Measurements from ENCODE around the gene DERA. TPM values are rescaled to one million over a fixed set of nuclear protein-coding genes. Genes with fewer than 3 reads are reported as not detected.
A peak's percentile ranks its signal among the peaks of the same experiment; 100 is the strongest.

The DERA gene
- total RNA-seq: 21.4 TPM

DNA sequence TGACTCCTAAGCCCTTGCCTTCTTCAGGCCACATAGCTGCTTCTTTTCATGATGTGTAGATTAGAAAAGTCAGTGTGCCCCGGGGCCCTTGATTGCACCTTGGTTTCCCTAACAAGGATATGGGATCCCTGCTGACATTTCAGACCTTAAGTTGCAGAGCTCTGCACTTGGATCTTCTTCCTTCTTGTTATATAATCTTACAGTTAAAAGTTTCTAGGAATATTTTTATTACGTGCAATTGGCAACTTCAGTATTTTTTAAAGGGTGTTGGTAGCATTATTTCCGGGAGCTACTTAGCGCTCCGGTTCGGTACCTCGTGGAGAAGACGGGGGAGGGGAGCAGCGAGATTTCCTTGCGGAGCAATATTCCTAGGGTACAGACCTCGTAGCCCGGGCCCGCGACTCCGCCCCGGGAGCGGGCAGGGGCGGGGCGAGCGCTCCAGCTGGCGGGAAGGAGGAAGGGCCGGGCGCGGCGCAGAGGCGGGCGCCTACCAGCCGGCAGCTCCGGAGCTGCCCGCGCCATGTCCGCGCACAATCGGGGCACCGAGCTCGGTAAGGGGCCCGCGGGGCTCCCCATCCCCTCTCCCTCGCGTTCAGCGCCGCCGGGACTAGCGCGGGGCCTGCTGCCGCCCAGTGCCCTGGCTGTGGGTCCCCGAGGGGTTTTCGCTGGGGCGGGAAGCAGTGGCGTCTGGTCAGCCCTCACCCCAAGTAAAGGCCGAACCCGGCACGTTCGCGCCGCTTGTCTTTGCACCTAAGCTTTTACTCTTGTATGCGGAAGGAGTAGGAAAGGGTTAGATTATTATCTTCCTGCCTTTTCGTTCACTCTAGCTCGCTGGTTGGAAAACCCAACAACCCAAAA lies at the start of gene DERA:
Gene DERA, plus strand, starts transcription at position 469 of the 858 bp plus-strand sequence. Its CDS starts 52 bp downstream, at position 521.
- no peaks in the 10 kb centered on the region for H3K27me3 ChIP-seq
- intact Hi-C loops (cut with DNase I): no loop called here
- TF ChIP-seq POLR2AphosphoS5 (IDR thresholded peaks at IDR 0.05; ENCODE audit: insufficient read depth in 1 of 2, low read depth in 1 of 2) (peak; percentile 4 to 85), POLR2A (IDR thresholded peaks at IDR 0.05) (peak in 1 of 2 donors; percentile 85)
- TF ChIP-seq, protein P1, sequence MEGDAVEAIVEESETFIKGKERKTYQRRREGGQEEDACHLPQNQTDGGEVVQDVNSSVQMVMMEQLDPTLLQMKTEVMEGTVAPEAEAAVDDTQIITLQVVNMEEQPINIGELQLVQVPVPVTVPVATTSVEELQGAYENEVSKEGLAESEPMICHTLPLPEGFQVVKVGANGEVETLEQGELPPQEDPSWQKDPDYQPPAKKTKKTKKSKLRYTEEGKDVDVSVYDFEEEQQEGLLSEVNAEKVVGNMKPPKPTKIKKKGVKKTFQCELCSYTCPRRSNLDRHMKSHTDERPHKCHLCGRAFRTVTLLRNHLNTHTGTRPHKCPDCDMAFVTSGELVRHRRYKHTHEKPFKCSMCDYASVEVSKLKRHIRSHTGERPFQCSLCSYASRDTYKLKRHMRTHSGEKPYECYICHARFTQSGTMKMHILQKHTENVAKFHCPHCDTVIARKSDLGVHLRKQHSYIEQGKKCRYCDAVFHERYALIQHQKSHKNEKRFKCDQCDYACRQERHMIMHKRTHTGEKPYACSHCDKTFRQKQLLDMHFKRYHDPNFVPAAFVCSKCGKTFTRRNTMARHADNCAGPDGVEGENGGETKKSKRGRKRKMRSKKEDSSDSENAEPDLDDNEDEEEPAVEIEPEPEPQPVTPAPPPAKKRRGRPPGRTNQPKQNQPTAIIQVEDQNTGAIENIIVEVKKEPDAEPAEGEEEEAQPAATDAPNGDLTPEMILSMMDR (IDR thresholded peaks at IDR 0.05): peak in 2 of 3 experiments; percentile 10 to 12
- H3K9me3 ChIP-seq: no peaks in the 10 kb centered on the region
- DNase-seq (ENCODE audit: extremely low spot score in 2 of 2): no peak
- H3K36me3 ChIP-seq: peaks cover 0 to 7% of the 10 kb centered on the region in 2 donors
- peaks cover 8% of the 10 kb centered on the region for H3K4me1 ChIP-seq
- peak within 1 kb of the TSS; percentile 51 to 80 for H3K4me3 ChIP-seq
- H3K27ac ChIP-seq: peak within 1 kb of the TSS; percentile 92

DNA sequence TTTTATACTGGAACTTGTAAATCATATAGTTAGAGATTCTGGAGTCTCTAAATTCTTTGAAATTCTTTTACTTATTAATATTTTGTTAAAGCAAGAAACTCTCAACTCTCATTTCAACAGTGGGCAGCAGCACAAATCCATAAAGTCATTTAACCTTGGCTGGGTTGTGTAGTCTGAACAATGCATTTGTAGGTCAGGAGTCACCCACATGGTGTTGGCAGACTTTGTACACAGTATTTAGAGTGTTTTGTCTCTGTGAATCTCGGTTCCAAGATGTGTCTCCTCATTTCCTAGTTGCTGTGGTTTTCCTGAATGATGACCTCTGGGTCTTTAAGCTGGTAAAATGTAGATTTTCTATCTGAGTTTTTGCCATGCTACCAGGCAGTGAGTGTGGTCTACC lies 49.7 kb upstream of the DERA start:
- no peak overlapping the region for H3K27ac ChIP-seq
- TF ChIP-seq POLR2A (IDR thresholded peaks at IDR 0.05) (no peak), POLR2AphosphoS5 (IDR thresholded peaks at IDR 0.05; ENCODE audit: insufficient read depth in 1 of 2, low read depth in 1 of 2) (no peak)
- TF ChIP-seq, protein P1 (IDR thresholded peaks at IDR 0.05): no peak
- no peak for DNase-seq (ENCODE audit: extremely low spot score in 2 of 2)
- no peaks in the 10 kb centered on the region for H3K4me1 ChIP-seq
- H3K4me3 ChIP-seq: no peak overlapping the region
- no peaks in the 10 kb centered on the region for H3K36me3 ChIP-seq
- H3K9me3 ChIP-seq: no peaks in the 10 kb centered on the region
- intact Hi-C loops (cut with DNase I): no loop called here
- H3K27me3 ChIP-seq: no peaks in the 10 kb centered on the region

DNA sequence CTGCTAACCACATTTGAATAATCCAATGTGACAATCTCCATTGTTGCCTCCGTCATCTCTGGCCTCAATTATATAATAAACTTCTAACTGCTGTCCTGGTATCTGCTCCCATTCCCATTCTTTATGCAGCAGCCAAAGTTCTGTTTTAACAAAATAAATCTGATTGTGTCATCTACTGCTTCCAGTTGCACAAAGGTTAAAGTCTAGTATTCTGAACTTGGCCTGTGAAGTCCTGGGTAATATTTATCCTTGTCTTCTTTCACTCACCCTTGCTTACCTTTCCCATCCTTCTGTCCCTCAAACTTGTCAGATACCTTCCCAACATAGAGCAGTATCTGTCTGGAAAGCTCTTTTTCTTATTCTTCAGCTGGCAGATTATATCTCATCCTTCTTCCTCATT lies 48.3 kb upstream of the DERA start:
- intact Hi-C loops (cut with DNase I): no loop called here
- H3K27ac ChIP-seq: no peak overlapping the region
- H3K4me3 ChIP-seq: no peak overlapping the region
- TF ChIP-seq, protein P1 (IDR thresholded peaks at IDR 0.05): no peak
- no peak for TF ChIP-seq POLR2AphosphoS5 (IDR thresholded peaks at IDR 0.05; ENCODE audit: insufficient read depth in 1 of 2, low read depth in 1 of 2)
- TF ChIP-seq POLR2A (IDR thresholded peaks at IDR 0.05): no peak
- DNase-seq (ENCODE audit: extremely low spot score in 2 of 2): no peak
- no peaks in the 10 kb centered on the region for H3K36me3 ChIP-seq
- H3K27me3 ChIP-seq: no peaks in the 10 kb centered on the region
- no peaks in the 10 kb centered on the region for H3K9me3 ChIP-seq
- no peaks in the 10 kb centered on the region for H3K4me1 ChIP-seq

DNA sequence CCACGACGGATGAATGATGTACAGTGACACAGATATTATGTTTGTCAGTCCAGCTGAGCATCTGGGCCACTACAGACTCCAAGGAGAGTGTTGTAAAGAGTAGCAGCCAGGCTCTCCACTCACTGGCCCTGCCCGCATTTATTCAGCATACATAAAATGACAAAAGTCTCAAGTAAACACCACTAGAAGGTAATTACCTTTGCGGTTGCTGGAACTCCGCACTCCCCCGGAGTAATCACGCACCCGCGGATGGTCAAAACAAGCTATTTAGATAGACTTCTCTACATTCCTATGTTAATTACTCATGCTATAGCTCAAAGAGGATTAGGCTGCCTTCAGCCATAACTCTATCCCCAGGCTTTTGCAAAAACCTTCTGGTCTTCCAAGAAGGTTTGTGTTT lies 47.8 kb upstream of the DERA start:
- H3K4me1 ChIP-seq: no peaks in the 10 kb centered on the region
- H3K27me3 ChIP-seq: no peaks in the 10 kb centered on the region
- no peak overlapping the region for H3K27ac ChIP-seq
- DNase-seq (ENCODE audit: extremely low spot score in 2 of 2): no peak
- H3K4me3 ChIP-seq: no peak overlapping the region
- no peaks in the 10 kb centered on the region for H3K36me3 ChIP-seq
- H3K9me3 ChIP-seq: no peaks in the 10 kb centered on the region
- intact Hi-C loops (cut with DNase I): no loop called here
- TF ChIP-seq, protein P1 (IDR thresholded peaks at IDR 0.05): no peak
- TF ChIP-seq POLR2A (IDR thresholded peaks at IDR 0.05) (no peak), POLR2AphosphoS5 (IDR thresholded peaks at IDR 0.05; ENCODE audit: insufficient read depth in 1 of 2, low read depth in 1 of 2) (no peak)

DNA sequence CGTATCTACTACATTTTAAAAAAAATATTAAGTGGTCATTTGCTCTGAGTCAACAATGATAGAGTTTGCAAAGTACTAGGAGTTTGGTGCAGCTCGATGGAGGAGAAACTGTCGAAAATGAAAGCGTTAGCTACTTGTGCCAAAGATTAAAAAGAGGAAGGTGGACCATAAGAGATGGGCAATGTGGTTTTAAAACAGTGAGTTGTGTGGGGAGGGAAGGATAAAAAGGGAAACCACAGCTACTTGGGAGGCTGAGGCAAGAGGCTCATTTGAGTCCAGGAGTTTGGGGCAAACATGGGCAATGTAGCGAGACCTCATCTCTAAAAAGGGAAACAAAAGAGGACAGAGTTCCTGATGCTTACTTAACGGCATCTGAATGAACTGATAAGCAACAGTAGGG lies 47.1 kb upstream of the DERA start:
- Histone ChIP-seq H3K27ac (no peak overlapping the region), H3K4me1 (no peaks in the 10 kb centered on the region), H3K27me3 (no peaks in the 10 kb centered on the region), H3K9me3 (no peaks in the 10 kb centered on the region), H3K4me3 (no peak overlapping the region), H3K36me3 (no peaks in the 10 kb centered on the region)
- TF ChIP-seq POLR2A (IDR thresholded peaks at IDR 0.05) (no peak), POLR2AphosphoS5 (IDR thresholded peaks at IDR 0.05; ENCODE audit: insufficient read depth in 1 of 2, low read depth in 1 of 2) (no peak)
- TF ChIP-seq, protein P1 (IDR thresholded peaks at IDR 0.05): no peak
- DNase-seq (ENCODE audit: extremely low spot score in 2 of 2): no peak
- intact Hi-C loops (cut with DNase I): no loop called here

Measured in vagina (tissue), 2 donors.